ENCODE measurements around the gene LOC101059915.
"Not testable (repeated sequence)": the region's sequence is repeated elsewhere in the genome, so short reads cannot be mapped to it uniquely, and the experiment has no call there.

The LOC101059915 gene

GRCh38 chrX:71637848-71638247 lies 29.5 kb upstream of the LOC101059915 start:
- ATAC-seq (ENCODE audit: insufficient read depth, low FRiP score), result no peak
- TF ChIP-seq CTCF (IDR thresholded peaks at IDR 0.05; ENCODE audit: control extremely low read depth, extremely low read depth), result no peak

GRCh38 chrX:71638409-71638808 lies 28.9 kb upstream of the LOC101059915 start:
- H3K4me3 ChIP-seq, result no peak overlapping the region
- DNase-seq, result no peak
- no peak overlapping the region for H3K27ac ChIP-seq (ENCODE audit: low read depth in 1 of 2, low read length in 1 of 2)
- TF ChIP-seq CTCF (IDR thresholded peaks at IDR 0.05; ENCODE audit: control extremely low read depth, extremely low read depth), result no peak
- H3K9ac ChIP-seq (ENCODE audit: insufficient read depth in 1 of 2, low read length in 2 of 2), result no peak overlapping the region
- 75 to 88% methylated on average over 4 of the region's 4 CpGs for WGBS, 2 donors
- no peaks in the 10 kb centered on the region for H3K9me3 ChIP-seq (ENCODE audit: control insufficient read depth in 4 of 4, insufficient read depth in 3 of 4, low read length in 3 of 4)
- no peaks in the 10 kb centered on the region for H3K36me3 ChIP-seq (ENCODE audit: control insufficient read depth in 4 of 4, insufficient read depth in 4 of 4, low read length in 4 of 4)
- no peak for ATAC-seq (ENCODE audit: insufficient read depth, low FRiP score)
- peaks cover 0 to 5% (median 0%) of the 10 kb centered on the region in 5 donors for H3K4me1 ChIP-seq (ENCODE audit: control insufficient read depth in 5 of 5, insufficient read depth in 5 of 5, low read length in 5 of 5)
- H3K27me3 ChIP-seq (ENCODE audit: control insufficient read depth in 3 of 3, insufficient read depth in 3 of 3, low read length in 2 of 3), result peaks cover 0 to 3% (median 0%) of the 10 kb centered on the region in 3 donors

More at GRCh38 chrX:71637848-71638247, 29.5 kb upstream of the LOC101059915 start:
- H3K4me3 ChIP-seq, result no peak overlapping the region
- 52 to 63% methylated on average over 4 of the region's 4 CpGs for WGBS, 2 donors
- no peaks in the 10 kb centered on the region for H3K36me3 ChIP-seq (ENCODE audit: control insufficient read depth in 4 of 4, insufficient read depth in 4 of 4, low read length in 4 of 4)
- DNase-seq, result no peak
- H3K9me3 ChIP-seq (ENCODE audit: control insufficient read depth in 4 of 4, insufficient read depth in 3 of 4, low read length in 3 of 4), result no peaks in the 10 kb centered on the region
- no peak overlapping the region for H3K27ac ChIP-seq (ENCODE audit: low read depth in 1 of 2, low read length in 1 of 2)
- no peak overlapping the region for H3K9ac ChIP-seq (ENCODE audit: insufficient read depth in 1 of 2, low read length in 2 of 2)
- peaks cover 0 to 3% (median 0%) of the 10 kb centered on the region in 3 donors for H3K27me3 ChIP-seq (ENCODE audit: control insufficient read depth in 3 of 3, insufficient read depth in 3 of 3, low read length in 2 of 3)
- peaks cover 0 to 6% (median 0%) of the 10 kb centered on the region in 5 donors for H3K4me1 ChIP-seq (ENCODE audit: control insufficient read depth in 5 of 5, insufficient read depth in 5 of 5, low read length in 5 of 5)

GRCh38 chrX:71640002-71640401 lies 27.3 kb upstream of the LOC101059915 start:
- ATAC-seq (ENCODE audit: insufficient read depth, low FRiP score), result no peak
- Histone ChIP-seq H3K9ac (ENCODE audit: insufficient read depth in 1 of 2, low read length in 2 of 2) (no peak overlapping the region), H3K36me3 (ENCODE audit: control insufficient read depth in 4 of 4, insufficient read depth in 4 of 4, low read length in 4 of 4) (no peaks in the 10 kb centered on the region), H3K27ac (ENCODE audit: low read depth in 1 of 2, low read length in 1 of 2) (no peak overlapping the region), H3K27me3 (ENCODE audit: control insufficient read depth in 3 of 3, insufficient read depth in 3 of 3, low read length in 2 of 3) (peaks cover 0 to 3% (median 0%) of the 10 kb centered on the region in 3 donors), H3K9me3 (ENCODE audit: control insufficient read depth in 4 of 4, insufficient read depth in 3 of 4, low read length in 3 of 4) (no peaks in the 10 kb centered on the region), H3K4me1 (ENCODE audit: control insufficient read depth in 5 of 5, insufficient read depth in 5 of 5, low read length in 5 of 5) (peaks cover 0 to 5% (median 0%) of the 10 kb centered on the region in 5 donors), H3K4me3 (no peak overlapping the region)
- TF ChIP-seq CTCF (IDR thresholded peaks at IDR 0.05; ENCODE audit: control extremely low read depth, extremely low read depth), result no peak
- DNase-seq, result no peak
- WGBS, 2 donors, result 82 to 98% methylated on average over 4 of the region's 4 CpGs

- H3K4me3 ChIP-seq; H3K27ac ChIP-seq (ENCODE audit: low read depth in 1 of 2, low read length in 1 of 2); H3K4me1 ChIP-seq (ENCODE audit: control insufficient read depth in 5 of 5, insufficient read depth in 5 of 5, low read length in 5 of 5); H3K36me3 ChIP-seq (ENCODE audit: control insufficient read depth in 4 of 4, insufficient read depth in 4 of 4, low read length in 4 of 4); ATAC-seq (ENCODE audit: insufficient read depth, low FRiP score); DNase-seq; H3K9me3 ChIP-seq (ENCODE audit: control insufficient read depth in 4 of 4, insufficient read depth in 3 of 4, low read length in 3 of 4); H3K9ac ChIP-seq (ENCODE audit: insufficient read depth in 1 of 2, low read length in 2 of 2); H3K27me3 ChIP-seq (ENCODE audit: control insufficient read depth in 3 of 3, insufficient read depth in 3 of 3, low read length in 2 of 3): not testable (repeated sequence)
- 59 to 89% methylated on average over 4 to 5 of the region's 6 CpGs for WGBS, 2 donors
These were observed 22.9 kb upstream of the LOC101059915 start for GRCh38 chrX:71644406-71644805.

All from lung (tissue), 11 donors.